ENCODE data around the gene FRYL. TPM values are rescaled to one million over a fixed set of nuclear protein-coding genes. Genes with fewer than 3 reads are reported as not detected.

The FRYL gene
- total and polyA plus RNA-seq, 2 of the 8 experiments (the other 6 are each of a cell fraction or from before 2014, with no cell fraction given): 8.0 to 36.5 TPM

- TF ChIP-seq SUZ12 (IDR thresholded peaks at IDR 0.05; ENCODE audit: low read length): no peak
- TF ChIP-seq JUND (IDR thresholded peaks at IDR 0.05; ENCODE audit: low read length): no peak
- no peak for TF ChIP-seq FOSL1 (IDR thresholded peaks at IDR 0.05; ENCODE audit: insufficient read depth, low read depth, low read length)
- no peak for TF ChIP-seq SP1 (IDR thresholded peaks at IDR 0.05; ENCODE audit: low read depth, low read length)
- TF ChIP-seq BACH1 (IDR thresholded peaks at IDR 0.05; ENCODE audit: low read length): no peak
Measured at GRCh38 chr4:48634688-48635308, 145.3 kb downstream of the FRYL start (continued).

Measured in H1 (cell line).